ENCODE data around the gene ANXA7.
"Not testable (repeated sequence)": the region's sequence is repeated elsewhere in the genome, so short reads cannot be mapped to it uniquely, and the experiment has no call there.

The ANXA7 gene

DNA sequence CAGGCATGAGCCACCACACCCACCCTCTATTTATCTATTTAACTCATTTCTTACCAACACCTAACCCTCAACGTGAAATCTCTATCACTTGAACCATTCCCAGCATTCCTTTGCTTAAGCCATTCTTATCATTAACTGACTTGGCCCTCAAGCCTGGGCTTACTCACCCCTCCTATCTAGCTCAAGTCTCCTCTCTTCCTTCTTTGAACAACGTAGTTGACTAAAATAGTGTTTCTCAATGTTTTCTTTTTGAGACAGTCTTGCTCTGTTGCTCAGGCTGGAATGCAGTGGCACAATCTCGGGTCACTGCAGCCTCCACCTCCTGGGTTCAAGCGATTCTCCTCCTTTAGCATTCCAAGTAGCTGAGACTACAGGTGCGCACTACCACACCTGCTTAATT, 7.0 kb downstream of the ANXA7 start:
- Histone ChIP-seq H3K27ac (ENCODE audit: low read length) (no peak overlapping the region), H3K9ac (ENCODE audit: low read depth, low read length) (no peak overlapping the region), H3K4me3 (ENCODE audit: low read length) (no peak overlapping the region), H3K27me3 (ENCODE audit: insufficient read depth, low read length) (no peaks in the 10 kb centered on the region), H3K4me1 (ENCODE audit: insufficient read depth, low read length) (no peaks in the 10 kb centered on the region), H3K36me3 (ENCODE audit: insufficient read depth, low read depth, low read length) (peaks cover 3% of the 10 kb centered on the region; the same call in 1 of the 2 replicates), H3K9me3 (ENCODE audit: insufficient read depth, low read depth, low read length) (no peaks in the 10 kb centered on the region)

DNA sequence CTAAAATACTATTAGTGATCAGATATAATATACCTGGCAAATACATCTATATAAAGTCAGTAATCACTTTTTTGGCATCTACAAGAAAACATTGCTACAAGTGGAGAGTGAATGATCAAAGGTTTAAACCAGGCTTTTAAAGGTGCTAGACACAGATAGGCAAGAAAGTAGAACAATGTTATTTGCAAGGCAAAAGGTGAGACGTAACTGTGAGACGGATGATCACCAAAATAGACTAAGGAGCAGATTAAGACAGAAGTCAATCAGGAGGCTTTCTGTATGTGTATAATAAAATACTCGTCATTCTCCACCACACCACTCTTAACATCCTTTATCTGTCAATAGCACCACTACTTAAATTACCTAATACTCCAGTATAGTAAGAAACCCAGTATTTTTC, 8.3 kb downstream of the ANXA7 start:
- Histone ChIP-seq H3K9me3 (ENCODE audit: insufficient read depth, low read depth, low read length) (no peaks in the 10 kb centered on the region), H3K4me3 (ENCODE audit: low read length) (no peak overlapping the region), H3K4me1 (ENCODE audit: insufficient read depth, low read length) (no peaks in the 10 kb centered on the region), H3K27me3 (ENCODE audit: insufficient read depth, low read length) (no peaks in the 10 kb centered on the region), H3K36me3 (ENCODE audit: insufficient read depth, low read depth, low read length) (peaks cover 3% of the 10 kb centered on the region; the same call in 1 of the 2 replicates), H3K27ac (ENCODE audit: low read length) (no peak overlapping the region), H3K9ac (ENCODE audit: low read depth, low read length) (no peak overlapping the region)

DNA sequence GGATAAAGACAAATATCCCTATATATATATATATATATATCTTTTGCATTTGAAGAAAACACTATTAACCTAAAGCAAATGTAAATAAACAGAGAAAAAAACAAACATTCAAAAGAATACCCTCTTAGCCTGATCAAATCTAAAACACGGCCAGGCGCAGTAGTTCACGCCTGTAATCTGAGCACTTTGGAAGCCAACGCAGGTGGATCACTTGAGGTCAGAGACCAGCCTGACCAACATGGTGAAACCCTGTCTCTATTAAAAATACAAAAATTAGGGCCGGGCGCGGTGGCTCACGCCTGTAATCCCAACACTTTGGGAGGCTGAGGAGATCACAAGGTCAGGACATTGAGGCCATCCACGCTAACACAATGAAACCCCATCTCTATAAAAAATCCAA, 9.2 kb downstream of the ANXA7 start:
- peaks cover 3% of the 10 kb centered on the region; the same call in 1 of the 2 replicates for H3K36me3 ChIP-seq (ENCODE audit: insufficient read depth, low read depth, low read length)
- H3K27ac ChIP-seq (ENCODE audit: low read length), result no peak overlapping the region
- H3K9me3 ChIP-seq (ENCODE audit: insufficient read depth, low read depth, low read length), result no peaks in the 10 kb centered on the region
- no peaks in the 10 kb centered on the region for H3K4me1 ChIP-seq (ENCODE audit: insufficient read depth, low read length)
- no peak overlapping the region for H3K4me3 ChIP-seq (ENCODE audit: low read length)
- H3K9ac ChIP-seq (ENCODE audit: low read depth, low read length), result no peak overlapping the region
- no peaks in the 10 kb centered on the region for H3K27me3 ChIP-seq (ENCODE audit: insufficient read depth, low read length)

- no peak overlapping the region for H3K27ac ChIP-seq (ENCODE audit: low read length)
- no peaks in the 10 kb centered on the region for H3K27me3 ChIP-seq (ENCODE audit: insufficient read depth, low read length)
- H3K9me3 ChIP-seq (ENCODE audit: insufficient read depth, low read depth, low read length), result no peaks in the 10 kb centered on the region
- H3K4me3 ChIP-seq (ENCODE audit: low read length), result no peak overlapping the region
- H3K9ac ChIP-seq (ENCODE audit: low read depth, low read length), result no peak overlapping the region
- no peaks in the 10 kb centered on the region for H3K4me1 ChIP-seq (ENCODE audit: insufficient read depth, low read length)
- peaks cover 19% of the 10 kb centered on the region for H3K36me3 ChIP-seq (ENCODE audit: insufficient read depth, low read depth, low read length)
Measured at GRCh38 chr10:73401636-73402035, 12.2 kb downstream of the ANXA7 start.

- Histone ChIP-seq H3K4me3 (ENCODE audit: low read length) (no peak overlapping the region), H3K9me3 (ENCODE audit: insufficient read depth, low read depth, low read length) (no peaks in the 10 kb centered on the region), H3K36me3 (ENCODE audit: insufficient read depth, low read depth, low read length) (peaks cover 37% of the 10 kb centered on the region), H3K27me3 (ENCODE audit: insufficient read depth, low read length) (no peaks in the 10 kb centered on the region), H3K27ac (ENCODE audit: low read length) (no peak overlapping the region), H3K4me1 (ENCODE audit: insufficient read depth, low read length) (no peaks in the 10 kb centered on the region), H3K9ac (ENCODE audit: low read depth, low read length) (no peak overlapping the region)
Measured at GRCh38 chr10:73399063-73399462, 14.8 kb downstream of the ANXA7 start.

- Histone ChIP-seq H3K36me3 (ENCODE audit: insufficient read depth, low read depth, low read length) (peaks cover 37% of the 10 kb centered on the region), H3K27me3 (ENCODE audit: insufficient read depth, low read length) (no peaks in the 10 kb centered on the region), H3K9me3 (ENCODE audit: insufficient read depth, low read depth, low read length) (no peaks in the 10 kb centered on the region), H3K4me3 (ENCODE audit: low read length) (no peak overlapping the region), H3K4me1 (ENCODE audit: insufficient read depth, low read length) (no peaks in the 10 kb centered on the region), H3K27ac (ENCODE audit: low read length) (no peak overlapping the region), H3K9ac (ENCODE audit: low read depth, low read length) (no peak overlapping the region)
Measured at GRCh38 chr10:73398024-73398423, 15.8 kb downstream of the ANXA7 start.

GRCh38 chr10:73394325-73394724, 19.5 kb downstream of the ANXA7 start:
- H3K36me3 ChIP-seq (ENCODE audit: insufficient read depth, low read depth, low read length), result peaks cover 46% of the 10 kb centered on the region
- H3K9ac ChIP-seq (ENCODE audit: low read depth, low read length); H3K27ac ChIP-seq (ENCODE audit: low read length); H3K27me3 ChIP-seq (ENCODE audit: insufficient read depth, low read length); H3K4me1 ChIP-seq (ENCODE audit: insufficient read depth, low read length); H3K9me3 ChIP-seq (ENCODE audit: insufficient read depth, low read depth, low read length); H3K4me3 ChIP-seq (ENCODE audit: low read length): not testable (repeated sequence)

GRCh38 chr10:73388228-73388627, 25.6 kb downstream of the ANXA7 start:
- Histone ChIP-seq H3K4me3 (ENCODE audit: low read length) (no peak overlapping the region), H3K36me3 (ENCODE audit: insufficient read depth, low read depth, low read length) (peaks cover 53% of the 10 kb centered on the region), H3K27ac (ENCODE audit: low read length) (no peak overlapping the region), H3K27me3 (ENCODE audit: insufficient read depth, low read length) (no peaks in the 10 kb centered on the region), H3K9me3 (ENCODE audit: insufficient read depth, low read depth, low read length) (no peaks in the 10 kb centered on the region), H3K9ac (ENCODE audit: low read depth, low read length) (no peak overlapping the region), H3K4me1 (ENCODE audit: insufficient read depth, low read length) (no peaks in the 10 kb centered on the region)

DNA sequence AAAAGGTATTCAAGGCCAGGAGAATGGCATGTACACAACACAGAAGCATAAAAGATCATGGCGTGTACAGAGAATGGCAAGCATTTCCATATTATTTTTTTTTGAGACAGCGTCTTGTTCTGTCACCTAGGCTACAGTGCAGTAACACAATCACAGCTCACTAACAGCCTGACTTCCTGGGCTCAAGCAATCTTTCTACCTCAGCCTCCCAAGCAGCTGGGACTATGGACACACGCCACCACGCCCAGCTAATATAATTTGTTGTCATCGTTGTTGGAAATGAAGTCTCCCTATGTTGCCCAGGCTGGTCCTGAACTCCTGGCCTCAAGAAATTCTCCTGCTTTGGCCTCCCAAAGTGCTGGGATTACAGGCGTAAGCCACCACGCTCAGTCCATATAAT, 27.3 kb downstream of the ANXA7 start:
- Histone ChIP-seq H3K4me1 (ENCODE audit: insufficient read depth, low read length) (no peaks in the 10 kb centered on the region), H3K4me3 (ENCODE audit: low read length) (no peak overlapping the region), H3K27ac (ENCODE audit: low read length) (no peak overlapping the region), H3K36me3 (ENCODE audit: insufficient read depth, low read depth, low read length) (peaks cover 64% of the 10 kb centered on the region), H3K27me3 (ENCODE audit: insufficient read depth, low read length) (no peaks in the 10 kb centered on the region), H3K9me3 (ENCODE audit: insufficient read depth, low read depth, low read length) (no peaks in the 10 kb centered on the region), H3K9ac (ENCODE audit: low read depth, low read length) (no peak overlapping the region)

DNA sequence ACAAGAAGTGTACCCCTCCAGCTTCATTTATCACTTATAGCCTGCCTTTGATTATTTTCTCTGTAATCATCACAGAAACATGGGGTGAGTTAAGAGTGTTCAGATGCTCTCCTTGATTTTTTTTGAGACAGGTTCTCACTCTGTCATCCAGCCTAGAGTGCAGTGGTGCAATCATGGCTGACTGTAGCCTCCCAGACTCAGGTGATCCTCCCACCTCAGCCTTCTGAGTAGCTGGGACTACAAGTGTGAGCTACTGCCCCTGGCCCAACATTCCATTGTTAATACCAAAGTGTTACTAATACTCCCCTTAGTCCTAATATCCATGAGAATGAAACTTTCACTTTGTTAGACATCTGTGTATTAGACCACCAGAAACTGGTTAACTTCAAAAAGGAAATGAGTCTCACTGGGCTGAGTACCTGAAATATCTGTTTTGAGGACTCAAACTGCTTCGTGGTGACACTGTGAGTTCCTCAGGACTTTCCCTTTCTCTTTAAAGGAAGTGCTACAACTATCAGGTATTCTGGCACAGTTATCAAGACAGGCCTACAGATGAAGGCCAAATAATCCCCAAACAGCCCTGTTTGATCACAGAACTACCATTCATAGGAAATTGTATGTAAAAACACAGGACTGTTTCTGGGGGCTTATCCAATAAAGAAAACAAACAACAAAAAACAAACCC, 34.7 kb downstream of the ANXA7 start:
- Histone ChIP-seq H3K9ac (ENCODE audit: low read depth, low read length) (no peak overlapping the region), H3K36me3 (ENCODE audit: insufficient read depth, low read depth, low read length) (peaks cover 73% of the 10 kb centered on the region), H3K4me3 (ENCODE audit: low read length) (no peak overlapping the region), H3K27me3 (ENCODE audit: insufficient read depth, low read length) (no peaks in the 10 kb centered on the region), H3K4me1 (ENCODE audit: insufficient read depth, low read length) (no peaks in the 10 kb centered on the region), H3K9me3 (ENCODE audit: insufficient read depth, low read depth, low read length) (no peaks in the 10 kb centered on the region), H3K27ac (ENCODE audit: low read length) (no peak overlapping the region)

- Histone ChIP-seq H3K36me3 (ENCODE audit: insufficient read depth, low read depth, low read length) (peaks cover 56% of the 10 kb centered on the region), H3K9me3 (ENCODE audit: insufficient read depth, low read depth, low read length) (no peaks in the 10 kb centered on the region), H3K4me1 (ENCODE audit: insufficient read depth, low read length) (no peaks in the 10 kb centered on the region), H3K27me3 (ENCODE audit: insufficient read depth, low read length) (no peaks in the 10 kb centered on the region), H3K27ac (ENCODE audit: low read length) (no peak overlapping the region), H3K4me3 (ENCODE audit: low read length) (no peak overlapping the region), H3K9ac (ENCODE audit: low read depth, low read length) (no peak overlapping the region)
Measured at GRCh38 chr10:73376679-73377078, 37.2 kb downstream of the ANXA7 start.

DNA sequence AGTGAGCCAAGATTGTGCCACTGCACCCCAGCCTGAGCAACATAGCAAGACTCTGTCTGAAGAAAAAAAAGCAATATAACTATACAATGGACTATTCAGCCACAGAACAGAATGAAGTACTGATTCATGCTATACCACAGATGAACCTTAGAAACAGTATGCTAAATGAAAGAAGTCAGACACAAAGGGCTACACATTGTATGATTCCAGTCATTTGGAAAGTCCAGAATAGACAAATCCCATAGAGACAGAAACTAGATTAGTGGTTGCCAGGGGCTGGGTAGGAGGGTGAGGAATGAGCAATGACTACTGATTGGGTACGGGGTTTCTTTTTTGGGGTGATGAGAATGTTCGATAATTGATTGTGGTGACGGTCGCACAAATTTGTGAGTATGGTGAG, 45.6 kb downstream of the ANXA7 start:
- peaks cover 6% of the 10 kb centered on the region; the same call in 1 of the 2 replicates for H3K36me3 ChIP-seq (ENCODE audit: insufficient read depth, low read depth, low read length)
- H3K9me3 ChIP-seq (ENCODE audit: insufficient read depth, low read depth, low read length), result no peaks in the 10 kb centered on the region

More for the DNA sequence above, 45.6 kb downstream of the ANXA7 start:
- no peak overlapping the region for H3K9ac ChIP-seq (ENCODE audit: low read depth, low read length)
- H3K4me1 ChIP-seq (ENCODE audit: insufficient read depth, low read length), result no peaks in the 10 kb centered on the region
- H3K27me3 ChIP-seq (ENCODE audit: insufficient read depth, low read length), result no peaks in the 10 kb centered on the region
- no peak overlapping the region for H3K27ac ChIP-seq (ENCODE audit: low read length)
- no peak overlapping the region for H3K4me3 ChIP-seq (ENCODE audit: low read length)

All from iPS-20b (cell line).